ENCODE results near the gene MECP2.
A peak's percentile ranks its signal among the peaks of the same experiment; 100 is the strongest.

MECP2 gene

GRCh38 chrX:154115750-154116149 lies 18.2 kb upstream of the MECP2 start:
- DNase-seq (ENCODE audit: low read depth): no peak
- no peak for TF ChIP-seq CTCF (IDR thresholded peaks at IDR 0.05; ENCODE audit: control insufficient read depth, extremely low read depth, insufficient read depth)
- H3K4me3 ChIP-seq (ENCODE audit: low read depth, low read length): no peak overlapping the region

DNA sequence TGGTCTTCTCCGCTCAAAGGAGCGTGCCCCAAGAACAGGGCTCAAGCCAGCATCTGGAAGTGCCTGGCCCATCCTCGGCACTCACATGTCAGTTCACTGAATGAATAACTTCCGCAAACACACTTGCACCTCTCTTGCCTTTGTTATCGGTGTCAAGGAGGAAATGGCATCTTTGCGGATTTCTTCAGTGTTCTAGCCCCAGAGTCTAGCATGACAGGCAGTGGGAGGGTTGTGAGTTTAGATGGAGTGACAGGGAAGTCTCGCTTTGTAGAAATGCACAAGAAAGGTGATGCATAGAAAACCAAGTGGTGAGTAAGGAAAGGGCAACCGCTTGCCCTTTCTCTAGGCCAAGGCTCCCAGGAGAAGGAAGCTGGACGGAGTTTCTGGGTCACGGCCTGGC lies 17.6 kb upstream of the MECP2 start:
- TF ChIP-seq CTCF (IDR thresholded peaks at IDR 0.05; ENCODE audit: control insufficient read depth, extremely low read depth, insufficient read depth): no peak
- DNase-seq (ENCODE audit: low read depth): no peak
- no peak overlapping the region for H3K4me3 ChIP-seq (ENCODE audit: low read depth, low read length)

DNA sequence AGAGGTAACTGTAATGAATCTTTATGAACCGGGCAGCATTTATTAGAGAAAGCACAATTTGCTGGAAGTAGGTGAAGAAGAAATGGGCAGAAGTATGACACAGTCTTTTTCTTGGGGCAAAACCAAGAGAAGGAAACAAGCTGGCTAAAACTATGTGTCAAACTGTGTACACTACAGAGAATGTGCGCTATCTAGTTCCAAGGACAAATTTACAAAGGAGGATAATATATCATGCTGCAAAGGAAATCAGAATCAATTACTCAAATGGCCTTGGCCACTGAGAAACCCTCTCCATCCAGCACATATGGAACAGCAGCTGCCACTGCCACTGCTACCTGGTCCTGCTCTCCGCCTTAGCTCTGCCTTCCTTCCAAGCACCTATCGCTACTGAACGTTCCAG lies 17.1 kb upstream of the MECP2 start:
- H3K4me3 ChIP-seq (ENCODE audit: low read depth, low read length): no peak overlapping the region
- DNase-seq (ENCODE audit: low read depth): no peak
- no peak for TF ChIP-seq CTCF (IDR thresholded peaks at IDR 0.05; ENCODE audit: control insufficient read depth, extremely low read depth, insufficient read depth)

DNA sequence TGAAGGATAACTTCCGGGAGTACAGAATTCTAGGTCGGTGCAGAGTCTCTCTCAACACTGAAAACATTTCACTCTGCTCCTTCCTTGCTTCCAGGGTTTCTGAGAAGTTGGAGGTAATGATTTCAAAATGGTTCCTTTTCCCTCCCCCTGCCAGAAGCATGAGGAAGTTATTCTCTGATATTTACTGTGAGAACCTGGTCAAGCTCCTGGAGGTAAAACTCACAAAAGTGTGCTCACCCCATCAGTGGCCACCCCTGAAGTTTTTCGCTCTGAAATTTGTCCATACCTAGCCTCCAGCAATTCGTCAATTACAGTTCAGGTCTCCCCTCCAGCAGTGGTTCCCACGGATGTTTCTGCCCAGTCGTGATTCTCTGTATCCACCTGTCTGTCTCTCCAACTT lies 16.2 kb upstream of the MECP2 start:
- no peak for DNase-seq (ENCODE audit: low read depth)
- H3K4me3 ChIP-seq (ENCODE audit: low read depth, low read length): no peak overlapping the region
- TF ChIP-seq CTCF (IDR thresholded peaks at IDR 0.05; ENCODE audit: control insufficient read depth, extremely low read depth, insufficient read depth): no peak

- no peak for TF ChIP-seq CTCF (IDR thresholded peaks at IDR 0.05; ENCODE audit: control insufficient read depth, extremely low read depth, insufficient read depth)
- H3K4me3 ChIP-seq (ENCODE audit: low read depth, low read length): peak overlapping the region; percentile 51; the same call in 1 of the 2 replicates
- no peak for DNase-seq (ENCODE audit: low read depth)
These were observed 1.0 kb upstream of the MECP2 start for GRCh38 chrX:154098551-154098950.

- TF ChIP-seq CTCF (IDR thresholded peaks at IDR 0.05; ENCODE audit: control insufficient read depth, extremely low read depth, insufficient read depth): no peak
- no peak for DNase-seq (ENCODE audit: low read depth)
- H3K4me3 ChIP-seq (ENCODE audit: low read depth, low read length): peak overlapping the region; percentile 72
These were observed 421 bp downstream of the MECP2 start for GRCh38 chrX:154097003-154097588.

All from LNCaP clone FGC (cell line).